Muscle layer of duodenum (tissue), 2 donors: ENCODE data around the gene PRKAB2.
"Not testable (repeated sequence)": the region's sequence is repeated elsewhere in the genome, so short reads cannot be mapped to it uniquely, and the experiment has no call there.

Experiments
- H3K27ac ChIP-seq: one replicate; pipeline ENCODE4 v1.7.0; 2013; ENCODE audit warnings: mild to moderate bottlenecking, low read length
- H3K27me3 ChIP-seq: one replicate; pipeline ENCODE4 v1.7.0; 2013; ENCODE audit warnings: low read depth, mild to moderate bottlenecking, control low read depth, low read length
- H3K36me3 ChIP-seq, 2 donors: one replicate each; pipeline ENCODE4 v1.7.0; 2013; ENCODE audit warnings: low read length in 2 of 2, control low read depth in 1 of 2, mild to moderate bottlenecking in 1 of 2; ENCODE audit not compliant: insufficient read depth in 2 of 2, control insufficient read depth in 1 of 2
- H3K4me1 ChIP-seq, 2 donors: one replicate each; pipeline ENCODE4 v1.7.0; 2013; ENCODE audit warnings: low read length in 2 of 2, mild to moderate bottlenecking in 2 of 2, control low read depth in 1 of 2, moderate library complexity in 1 of 2; ENCODE audit not compliant: insufficient read depth in 2 of 2, control insufficient read depth in 1 of 2
- H3K4me3 ChIP-seq, 2 donors: one replicate each; pipeline ENCODE4 v1.7.0; 2013; ENCODE audit warnings: low read length in 2 of 2, low read depth in 1 of 2, mild to moderate bottlenecking in 1 of 2
- H3K9me3 ChIP-seq, 2 donors: one replicate each; pipeline ENCODE4 v1.7.0; 2013; ENCODE audit warnings: low read length in 2 of 2, control low read depth in 1 of 2, mild to moderate bottlenecking in 1 of 2; ENCODE audit not compliant: control insufficient read depth in 1 of 2
- donor health status: healthy.

Gene PRKAB2

DNA sequence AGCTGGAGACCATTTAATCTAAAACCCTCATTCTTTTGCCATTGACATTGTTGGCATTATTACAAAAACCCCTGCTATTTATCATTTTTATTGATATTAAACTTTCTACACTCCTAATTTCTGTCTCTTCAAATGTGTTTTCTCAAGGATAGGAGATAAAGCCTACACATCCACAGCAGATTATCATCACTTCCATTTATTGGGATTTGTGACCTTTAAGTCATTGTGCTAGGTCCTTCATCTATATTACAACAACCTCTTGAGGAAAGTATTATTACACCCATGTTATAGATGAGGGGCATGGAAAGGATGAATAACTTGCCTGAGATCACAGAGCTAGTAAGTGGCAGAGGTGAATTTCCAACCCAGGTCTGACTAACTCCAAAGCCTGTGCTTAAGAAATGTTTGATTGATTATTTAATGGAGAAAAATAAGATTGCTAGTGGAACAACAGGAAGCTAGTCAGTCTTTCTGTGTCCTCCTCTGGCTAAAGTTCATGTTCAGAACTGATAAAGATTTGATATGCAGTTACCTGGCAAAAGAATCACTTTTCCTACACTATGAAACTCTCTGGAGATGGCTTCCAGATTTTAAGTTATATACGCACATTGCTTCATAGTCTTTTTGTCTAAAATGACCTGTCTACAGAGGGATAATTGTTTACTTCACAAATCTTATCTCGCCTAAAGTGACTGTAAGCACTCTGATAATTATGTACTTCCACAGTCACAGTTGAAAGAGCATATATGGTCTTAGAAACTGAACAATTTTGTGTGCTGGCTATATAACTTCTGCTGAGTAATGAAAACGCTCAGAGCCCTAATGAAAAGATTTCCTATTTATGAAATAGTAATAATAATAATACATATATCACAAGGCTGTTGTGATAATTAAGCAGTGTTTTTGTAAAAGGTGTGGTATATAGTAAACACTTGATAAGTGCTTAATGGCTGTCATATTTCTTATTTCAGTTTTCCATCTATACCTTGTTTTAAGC is 37.9 kb upstream of the PRKAB2 start:
- Histone ChIP-seq H3K9me3 (no peaks in the 10 kb centered on the region), H3K4me3 (no peak overlapping the region), H3K4me1 (no peaks in the 10 kb centered on the region), H3K27me3 (no peaks in the 10 kb centered on the region), H3K27ac (no peak overlapping the region), H3K36me3 (peaks cover 4 to 5% of the 10 kb centered on the region in 2 donors)

GRCh38 chr1:147208619-147209018 is 36.3 kb upstream of the PRKAB2 start:
- Histone ChIP-seq H3K36me3 (peaks cover 4 to 14% of the 10 kb centered on the region in 2 donors), H3K27ac (no peak overlapping the region)

DNA sequence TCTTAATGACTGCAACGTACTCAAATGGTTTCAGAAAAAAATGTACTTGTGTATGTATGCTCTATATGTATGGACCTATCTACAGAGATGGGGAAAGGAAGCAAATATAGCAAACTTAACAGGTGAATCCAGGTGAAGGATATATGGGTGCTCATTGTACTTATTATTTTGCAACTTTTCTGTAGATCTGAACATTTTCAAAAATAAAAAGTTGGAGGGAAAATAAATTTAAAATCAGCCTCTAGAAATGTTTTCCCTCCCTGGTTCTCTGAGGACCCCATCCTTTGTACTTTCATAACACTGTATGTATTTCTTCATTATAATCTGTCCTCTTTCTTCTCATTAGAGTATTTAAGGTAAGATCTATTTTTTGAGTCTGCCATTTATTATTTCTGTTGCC is 34.9 kb upstream of the PRKAB2 start:
- H3K27ac ChIP-seq, result no peak overlapping the region
- H3K4me3 ChIP-seq, result no peak overlapping the region
- no peaks in the 10 kb centered on the region for H3K9me3 ChIP-seq
- no peaks in the 10 kb centered on the region for H3K4me1 ChIP-seq
- no peaks in the 10 kb centered on the region for H3K27me3 ChIP-seq
- peaks cover 4 to 14% of the 10 kb centered on the region in 2 donors for H3K36me3 ChIP-seq

More at GRCh38 chr1:147208619-147209018, 36.3 kb upstream of the PRKAB2 start:
- H3K4me1 ChIP-seq, result no peaks in the 10 kb centered on the region
- H3K9me3 ChIP-seq, result no peaks in the 10 kb centered on the region
- no peaks in the 10 kb centered on the region for H3K27me3 ChIP-seq
- no peak overlapping the region for H3K4me3 ChIP-seq

DNA sequence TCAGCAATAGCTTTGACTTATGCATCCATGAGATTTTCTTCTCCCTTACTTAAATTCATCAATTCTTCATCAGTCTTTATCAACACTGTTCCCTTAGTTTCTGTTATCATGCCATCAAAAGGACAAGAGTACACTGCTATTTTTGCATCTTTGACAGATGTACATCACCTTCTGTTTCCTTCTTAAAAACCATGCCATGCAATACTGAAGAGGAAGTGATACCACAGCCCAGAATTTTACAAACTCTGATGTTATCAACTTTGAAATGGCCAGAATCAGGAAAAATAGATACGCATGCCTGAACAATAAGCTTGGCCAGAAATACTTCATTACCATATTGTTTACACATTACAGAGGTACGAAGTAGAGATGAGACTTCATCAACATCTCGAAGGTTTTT is 31.8 kb upstream of the PRKAB2 start:
- Histone ChIP-seq H3K9me3 (no peaks in the 10 kb centered on the region), H3K36me3 (peaks cover 0 to 9% of the 10 kb centered on the region in 2 donors), H3K27ac (no peak overlapping the region), H3K4me3 (no peak overlapping the region), H3K27me3 (no peaks in the 10 kb centered on the region), H3K4me1 (no peaks in the 10 kb centered on the region)

DNA sequence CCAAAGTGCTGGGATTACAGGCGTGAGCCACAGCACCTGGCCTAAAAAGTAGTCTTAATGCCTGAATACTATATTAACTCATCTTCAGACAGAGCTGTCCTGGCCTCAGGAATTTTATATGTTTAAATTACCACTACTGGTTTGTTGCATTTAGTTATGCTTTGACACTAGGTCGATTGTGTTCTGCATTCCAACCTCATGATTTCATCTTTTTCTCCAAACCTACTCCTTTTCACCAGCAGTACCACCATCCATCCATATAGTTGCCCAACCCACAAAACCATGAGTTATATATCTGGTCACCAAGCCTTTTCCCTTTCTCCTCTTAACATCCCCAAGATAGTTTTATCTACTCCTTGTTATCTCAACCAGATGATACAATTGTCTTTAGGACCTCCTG is 30.3 kb upstream of the PRKAB2 start:
- no peak overlapping the region for H3K4me3 ChIP-seq
- H3K27me3 ChIP-seq, result no peaks in the 10 kb centered on the region
- H3K27ac ChIP-seq, result no peak overlapping the region
- no peaks in the 10 kb centered on the region for H3K4me1 ChIP-seq
- H3K36me3 ChIP-seq, result peaks cover 0 to 9% of the 10 kb centered on the region in 2 donors
- H3K9me3 ChIP-seq, result no peaks in the 10 kb centered on the region

GRCh38 chr1:147201786-147202185 is 29.5 kb upstream of the PRKAB2 start:
- Histone ChIP-seq H3K27ac (no peak overlapping the region), H3K4me3 (no peak overlapping the region), H3K9me3 (no peaks in the 10 kb centered on the region), H3K4me1 (no peaks in the 10 kb centered on the region), H3K27me3 (no peaks in the 10 kb centered on the region), H3K36me3 (peaks cover 0 to 9% of the 10 kb centered on the region in 2 donors)

GRCh38 chr1:147201276-147201675 is 29.0 kb upstream of the PRKAB2 start:
- H3K4me3 ChIP-seq, result no peak overlapping the region
- no peaks in the 10 kb centered on the region for H3K4me1 ChIP-seq
- H3K36me3 ChIP-seq, result peaks cover 0 to 9% of the 10 kb centered on the region in 2 donors
- H3K9me3 ChIP-seq, result no peaks in the 10 kb centered on the region
- no peaks in the 10 kb centered on the region for H3K27me3 ChIP-seq
- no peak overlapping the region for H3K27ac ChIP-seq

DNA sequence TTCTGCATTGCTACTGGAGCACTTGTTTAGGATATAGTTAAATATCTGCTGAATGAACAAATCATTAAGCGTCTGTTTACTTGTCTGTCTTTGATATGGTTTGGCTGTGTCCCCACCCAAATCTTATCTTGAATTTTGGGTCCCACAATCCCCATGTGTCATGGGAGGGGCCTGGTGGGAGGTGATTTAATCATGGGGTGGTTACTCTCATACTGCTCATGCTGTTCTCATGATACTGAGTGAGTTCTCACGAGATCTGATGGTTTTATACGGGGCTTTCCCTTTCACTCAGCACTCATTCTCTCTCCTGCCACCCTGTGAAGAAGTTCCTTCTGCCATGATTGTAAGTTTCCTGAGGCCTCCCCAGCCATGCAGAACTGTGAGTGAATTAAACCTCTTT is 25.1 kb upstream of the PRKAB2 start:
- not testable (repeated sequence) for H3K27ac ChIP-seq, H3K27me3 ChIP-seq, H3K4me1 ChIP-seq, H3K4me3 ChIP-seq, H3K9me3 ChIP-seq, H3K36me3 ChIP-seq

DNA sequence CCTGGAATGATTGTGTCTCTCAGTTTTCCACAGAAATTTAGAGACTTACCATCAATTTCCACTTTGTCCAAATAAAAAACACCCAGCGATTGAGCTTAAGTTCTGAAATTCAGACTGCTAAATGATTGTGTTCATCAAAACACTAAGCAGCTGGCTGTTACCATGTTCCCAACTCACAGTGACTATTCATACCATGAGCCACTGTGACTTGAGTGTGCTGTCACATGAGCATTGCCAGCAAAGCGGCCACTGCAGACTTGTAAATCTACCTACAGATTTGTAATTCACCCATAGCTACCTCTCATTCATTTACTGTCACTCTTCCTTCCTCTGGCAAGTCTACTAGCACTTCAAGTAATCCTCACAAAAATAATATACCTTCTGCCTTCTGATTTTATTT is 17.2 kb upstream of the PRKAB2 start:
- Histone ChIP-seq H3K9me3 (no peaks in the 10 kb centered on the region), H3K36me3 (no peaks in the 10 kb centered on the region), H3K27me3 (no peaks in the 10 kb centered on the region), H3K4me1 (no peaks in the 10 kb centered on the region), H3K27ac (no peak overlapping the region), H3K4me3 (no peak overlapping the region)

- Histone ChIP-seq H3K4me1 (no peaks in the 10 kb centered on the region), H3K27ac (no peak overlapping the region), H3K4me3 (no peak overlapping the region), H3K9me3 (no peaks in the 10 kb centered on the region), H3K27me3 (no peaks in the 10 kb centered on the region), H3K36me3 (no peaks in the 10 kb centered on the region)
These were observed 13.2 kb upstream of the PRKAB2 start for GRCh38 chr1:147185432-147185831.

GRCh38 chr1:147177611-147178380 is 5.5 kb upstream of the PRKAB2 start:
- Histone ChIP-seq H3K4me3 (no peak overlapping the region), H3K27me3 (no peaks in the 10 kb centered on the region), H3K9me3 (no peaks in the 10 kb centered on the region), H3K4me1 (peaks cover 10% of the 10 kb centered on the region in 2 donors), H3K27ac (no peak overlapping the region), H3K36me3 (peaks cover 0 to 7% of the 10 kb centered on the region in 2 donors)
